OCI-LY7 (cell line): ENCODE measurements around the gene STAT6. TPM values are rescaled to one million over a fixed set of nuclear protein-coding genes. Genes with fewer than 3 reads are reported as not detected.

Experiments
- BruUV-seq: library from RNA; stranded (reverse); fragments of 400-500 nt; replicated peaks from 2 replicates; lab custom pipeline; 2021; lab: Mats Ljungman, UMichigan
- CTCF ChIA-PET: fragments of 300-600 bp; sonication (Branson Sonifier 250); formaldehyde crosslinking; loops from one replicate; lab custom pipeline; 2022; ENCODE audit warnings: antibody characterized with exemption; ENCODE audit not compliant: unreplicated experiment; lab: Charles Lee
- POLR2A ChIA-PET: fragments of 300-600 bp; sonication (Branson Sonifier 250); formaldehyde crosslinking; loops from one replicate; lab custom pipeline; 2022; ENCODE audit warnings: antibody characterized with exemption; lab: Charles Lee
- DNase-seq: peaks from one replicate; pipeline ENCODE4 v3.0.0-alpha.2; 2015; ENCODE audit warnings: low spot score
- H2AFZ ChIP-seq: fragments of 200-600 bp; sonication (generic), shearing (Covaris generic); 2 replicates; pipeline ENCODE4 v1.6.1; 2014; ENCODE audit warnings: mild to moderate bottlenecking, antibody characterized with exemption, low read length, moderate library complexity
- H3K27ac ChIP-seq: fragments of 200-600 bp; sonication (generic); 2 replicates; pipeline ENCODE4 v1.5.1; 2014; ENCODE audit warnings: mixed run types, low read depth, mild to moderate bottlenecking, moderate library complexity, low read length, inconsistent platforms; ENCODE audit not compliant: poor library complexity, severe bottlenecking
- H3K36me3 ChIP-seq: fragments of 200-600 bp; sonication (generic); 2 replicates; pipeline ENCODE4 v1.6.1; 2014; ENCODE audit warnings: mild to moderate bottlenecking, antibody characterized with exemption, low read length, moderate library complexity, mixed read lengths; ENCODE audit not compliant: insufficient read depth
- H3K4me1 ChIP-seq: fragments of 200-600 bp; sonication (generic); 2 replicates; pipeline ENCODE4 v1.5.1; 2014; ENCODE audit warnings: mild to moderate bottlenecking, low read length; ENCODE audit not compliant: insufficient read depth, poor library complexity, severe bottlenecking
- H3K4me2 ChIP-seq: fragments of 200-600 bp; sonication (generic); 2 replicates; pipeline ENCODE4 v1.6.1; 2014; ENCODE audit warnings: mild to moderate bottlenecking, low read length
- H3K4me3 ChIP-seq: fragments of 200-600 bp; sonication (generic); 2 replicates; pipeline ENCODE4 v1.5.1; 2014; ENCODE audit warnings: mild to moderate bottlenecking, low read depth, low read length; ENCODE audit not compliant: poor library complexity, severe bottlenecking
- H3K79me2 ChIP-seq: fragments of 200-600 bp; sonication (generic); 2 replicates; pipeline ENCODE4 v1.6.1; 2016; ENCODE audit warnings: low read depth, mild to moderate bottlenecking, low read length, moderate library complexity, mixed read lengths; ENCODE audit not compliant: insufficient read depth
- H3K9me2 ChIP-seq: fragments of 200-600 bp; sonication (generic); 2 replicates; pipeline ENCODE4 v1.6.1; 2016; ENCODE audit warnings: mild to moderate bottlenecking, low read length, mixed read lengths; ENCODE audit not compliant: insufficient read depth
- H3K9me3 ChIP-seq: fragments of 200-600 bp; sonication (generic); 2 replicates; pipeline ENCODE4 v1.6.1; 2014; ENCODE audit warnings: mild to moderate bottlenecking, mixed run types, low read length, mixed read lengths
- H4K20me1 ChIP-seq: fragments of 200-600 bp; sonication (generic); 2 replicates; pipeline ENCODE4 v1.6.1; 2014; ENCODE audit warnings: mild to moderate bottlenecking, antibody characterized with exemption, low read length, moderate library complexity, mixed read lengths; ENCODE audit not compliant: insufficient read depth
- EZH2phosphoT487 ChIP-seq: fragments of 200-600 bp; sonication (generic); IDR thresholded peaks from 2 replicates; pipeline ENCODE4 v1.6.1; 2018; ENCODE audit warnings: low read depth, borderline replicate concordance, mild to moderate bottlenecking, mixed run types, antibody characterized with exemption, low read length, moderate library complexity, mixed read lengths
- intact Hi-C: fragments of 100-400 bp; cut with micrococcal nuclease; formaldehyde crosslinking; loops from one replicate; pipeline ENCODE4 v1.10.0; 2022; ENCODE audit not compliant: unreplicated experiment
- total RNA-seq, 2 experiments: library from RNA; depleted of rRNA in 1 of 2; stranded (reverse); fragments of >200 nt in 1 of 2; shearing (Covaris generic) in 1 of 2; gene quantifications; 2 replicates each; pipeline ENCODE4 v1.2.3, GENCODE V29; 2014 to 2022
- TF ChIP-seq, protein P1 (sequence below): fragments of 200-600 bp; sonication (generic); conservative IDR thresholded peaks from 2 replicates; pipeline ENCODE4 v1.5.1; 2014; ENCODE audit warnings: mild to moderate bottlenecking, antibody characterized with exemption, low read length, moderate library complexity, mixed read lengths

The STAT6 gene
- total RNA-seq, 2 experiments from 2014 or later = 73.6 to 128 TPM

- Histone ChIP-seq H3K4me3 (no peak overlapping the region), H3K4me1 (no peaks in the 10 kb centered on the region), H2AFZ (no peak overlapping the region), H3K27ac (no peak overlapping the region), H3K9me2 (no peaks in the 10 kb centered on the region), H3K79me2 (no peaks in the 10 kb centered on the region), H3K36me3 (no peaks in the 10 kb centered on the region), H3K4me2 (no peak overlapping the region), H3K9me3 (no peaks in the 10 kb centered on the region), H4K20me1 (no peaks in the 10 kb centered on the region)
- DNase-seq = no peak
- ChIA-PET POLR2A (no interaction called here), CTCF (interaction anchor here (0.6 kb wide), 1 partner anchor 11 kb away, joined by 3 read pairs; no protein-coding TSS in a partner anchor)
- no peak for TF ChIP-seq EZH2phosphoT487
- TF ChIP-seq, protein P1, sequence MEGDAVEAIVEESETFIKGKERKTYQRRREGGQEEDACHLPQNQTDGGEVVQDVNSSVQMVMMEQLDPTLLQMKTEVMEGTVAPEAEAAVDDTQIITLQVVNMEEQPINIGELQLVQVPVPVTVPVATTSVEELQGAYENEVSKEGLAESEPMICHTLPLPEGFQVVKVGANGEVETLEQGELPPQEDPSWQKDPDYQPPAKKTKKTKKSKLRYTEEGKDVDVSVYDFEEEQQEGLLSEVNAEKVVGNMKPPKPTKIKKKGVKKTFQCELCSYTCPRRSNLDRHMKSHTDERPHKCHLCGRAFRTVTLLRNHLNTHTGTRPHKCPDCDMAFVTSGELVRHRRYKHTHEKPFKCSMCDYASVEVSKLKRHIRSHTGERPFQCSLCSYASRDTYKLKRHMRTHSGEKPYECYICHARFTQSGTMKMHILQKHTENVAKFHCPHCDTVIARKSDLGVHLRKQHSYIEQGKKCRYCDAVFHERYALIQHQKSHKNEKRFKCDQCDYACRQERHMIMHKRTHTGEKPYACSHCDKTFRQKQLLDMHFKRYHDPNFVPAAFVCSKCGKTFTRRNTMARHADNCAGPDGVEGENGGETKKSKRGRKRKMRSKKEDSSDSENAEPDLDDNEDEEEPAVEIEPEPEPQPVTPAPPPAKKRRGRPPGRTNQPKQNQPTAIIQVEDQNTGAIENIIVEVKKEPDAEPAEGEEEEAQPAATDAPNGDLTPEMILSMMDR = no peak
- no TSS peak for BruUV-seq
- intact Hi-C loops = no loop called here
Measured at GRCh38 chr12:57160040-57160439, 48.9 kb upstream of the STAT6 start.

GRCh38 chr12:57159311-57159710 is 48.1 kb upstream of the STAT6 start:
- Histone ChIP-seq H3K27ac (no peak overlapping the region), H3K4me2 (no peak overlapping the region), H2AFZ (no peak overlapping the region), H3K9me2 (no peaks in the 10 kb centered on the region), H3K9me3 (no peaks in the 10 kb centered on the region), H3K79me2 (no peaks in the 10 kb centered on the region), H3K4me1 (peaks cover 5% of the 10 kb centered on the region), H3K4me3 (no peak overlapping the region), H3K36me3 (no peaks in the 10 kb centered on the region), H4K20me1 (no peaks in the 10 kb centered on the region)
- BruUV-seq = no TSS peak
- intact Hi-C loops = no loop called here
- no peak for TF ChIP-seq EZH2phosphoT487
- TF ChIP-seq, protein P1 = no peak
- CTCF ChIA-PET = no interaction called here
- POLR2A ChIA-PET = no interaction called here
- no peak for DNase-seq

DNA sequence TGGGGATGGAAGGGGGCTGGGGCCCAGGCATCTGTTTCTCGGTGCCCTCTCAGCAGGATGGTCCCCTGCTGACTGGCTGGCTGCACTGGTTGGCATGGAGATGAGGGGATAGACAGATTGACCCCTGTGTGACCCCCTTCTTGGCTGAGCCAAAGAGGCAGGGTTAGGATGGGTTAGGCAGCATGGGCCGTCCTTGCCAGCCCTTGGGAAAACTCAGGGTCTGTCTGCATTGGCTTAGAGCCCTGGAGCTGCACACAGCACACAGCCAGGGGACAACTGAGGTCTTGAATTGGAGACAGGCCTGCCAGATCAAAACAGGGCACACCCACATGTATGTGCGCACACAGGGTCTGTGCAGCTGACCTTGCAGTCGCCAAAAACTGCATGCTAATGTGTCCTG is 47.5 kb upstream of the STAT6 start:
- ChIA-PET POLR2A (no interaction called here), CTCF (no interaction called here)
- no peak for DNase-seq
- Histone ChIP-seq H3K27ac (no peak overlapping the region), H3K4me2 (no peak overlapping the region), H3K9me3 (no peaks in the 10 kb centered on the region), H3K4me3 (no peak overlapping the region), H3K9me2 (no peaks in the 10 kb centered on the region), H4K20me1 (no peaks in the 10 kb centered on the region), H2AFZ (no peak overlapping the region), H3K79me2 (no peaks in the 10 kb centered on the region), H3K36me3 (no peaks in the 10 kb centered on the region), H3K4me1 (peaks cover 5% of the 10 kb centered on the region)
- TF ChIP-seq, protein P1 = no peak
- TF ChIP-seq EZH2phosphoT487 = no peak
- intact Hi-C loops = no loop called here
- BruUV-seq = no TSS peak
